H1 (cell line): ENCODE results near the gene CEP95. TPM values are rescaled to one million over a fixed set of nuclear protein-coding genes. Genes with fewer than 3 reads are reported as not detected.

Experiments
- CTCF ChIA-PET: fragments of 300-600 bp; sonication (Branson Sonifier 250); formaldehyde crosslinking; loops from one replicate; lab custom pipeline; 2021; ENCODE audit not compliant: partially characterized antibody; lab: Charles Lee
- POLR2A ChIA-PET: fragments of 300-600 bp; sonication (Branson Sonifier 250); formaldehyde crosslinking; loops from one replicate; lab custom pipeline; 2021; ENCODE audit warnings: inconsistent platforms; ENCODE audit not compliant: partially characterized antibody; lab: Charles Lee
- DNase-seq, 2 experiments: peaks; one replicate each; pipeline versions ENCODE4 v3.0.0 to v3.0.0-alpha.2; 2010 to 2022; ENCODE audit warnings: low spot score in 2 of 2, low read depth in 1 of 2, mixed read lengths in 1 of 2
- FAIRE-seq: peaks from 2 replicates; lab custom pipeline; 2011; peaks lifted over from hg19 to GRCh38; lab: Jason Lieb, UNC
- H2AFZ ChIP-seq: 2 replicates; pipeline ENCODE4 v1.8.1; 2012; ENCODE audit warnings: low read length, inconsistent platforms
- H2AK5ac ChIP-seq: 2 replicates; pipeline ENCODE4 v1.6.1; 2013; ENCODE audit warnings: low read depth, low read length
- H2BK120ac ChIP-seq: replicated peaks from 2 replicates; pipeline ENCODE3; 2013; ENCODE audit warnings: low read depth, low read length, inconsistent platforms
- H2BK12ac ChIP-seq: 2 replicates; pipeline ENCODE4 v1.6.1; 2013; ENCODE audit warnings: low read depth, low read length
- H2BK15ac ChIP-seq: 2 replicates; pipeline ENCODE4 v1.6.1; 2013; ENCODE audit warnings: low read length
- H2BK20ac ChIP-seq: 2 replicates; pipeline ENCODE4 v1.6.1; 2013; ENCODE audit warnings: low read length
- H2BK5ac ChIP-seq: 2 replicates; pipeline ENCODE4 v1.6.1; 2013; ENCODE audit warnings: low read depth, low read length
- H3K14ac ChIP-seq: 2 replicates; pipeline ENCODE4 v1.6.1; 2013; ENCODE audit warnings: inconsistent platforms; ENCODE audit not compliant: insufficient read length
- H3K18ac ChIP-seq: 2 replicates; pipeline ENCODE4 v1.6.1; 2013; ENCODE audit warnings: low read length; ENCODE audit errors: extremely low read depth
- H3K23ac ChIP-seq: 2 replicates; pipeline ENCODE4 v1.6.1; 2013; ENCODE audit warnings: inconsistent platforms; ENCODE audit not compliant: insufficient read length
- H3K23me2 ChIP-seq: 2 replicates; pipeline ENCODE4 v1.6.1; 2013; ENCODE audit warnings: low read depth, low read length
- H3K27ac ChIP-seq: 2 replicates; pipeline ENCODE4 v1.6.1; 2011; ENCODE audit warnings: low read depth, low read length, inconsistent platforms
- H3K27me3 ChIP-seq, 4 experiments: replicated peaks in 1 of 4; 1 replicate in 1 of 4; 2 replicates in 3 of 4; pipeline versions ENCODE4 v1.6.1 to v1.8.1; 2011 to 2013; ENCODE audit warnings: low read length in 3 of 4, mild to moderate bottlenecking in 3 of 4, inconsistent platforms in 2 of 4, mixed read lengths in 2 of 4, moderate library complexity in 1 of 4; ENCODE audit not compliant: control insufficient read depth in 3 of 4, insufficient read depth in 3 of 4; ENCODE audit errors: extremely low read depth in 1 of 4
- H3K36me3 ChIP-seq, 4 experiments: 2 replicates each; pipeline versions ENCODE4 v1.6.1 to v1.8.1; 2011 to 2013; ENCODE audit warnings: mild to moderate bottlenecking in 4 of 4, low read length in 3 of 4, moderate library complexity in 2 of 4, control low read depth in 1 of 4, inconsistent platforms in 1 of 4; ENCODE audit not compliant: insufficient read depth in 4 of 4, control insufficient read depth in 2 of 4
- H3K4ac ChIP-seq: replicated peaks from 2 replicates; pipeline ENCODE3; 2013; ENCODE audit warnings: low read length, low read depth, mixed read lengths, inconsistent platforms; ENCODE audit not compliant: insufficient read length
- H3K4me1 ChIP-seq, 4 experiments: replicated peaks in 1 of 4; 1 replicate in 1 of 4; 2 replicates in 3 of 4; pipeline versions ENCODE4 v1.6.1 to v1.8.1; 2011 to 2013; ENCODE audit warnings: low read length in 3 of 4, inconsistent platforms in 2 of 4, mixed read lengths in 1 of 4; ENCODE audit not compliant: insufficient read depth in 4 of 4, control insufficient read depth in 3 of 4
- H3K4me2 ChIP-seq, 2 experiments: 2 replicates each; pipeline versions ENCODE4 v1.6.1 to v1.8.1; 2011 to 2013; ENCODE audit warnings: low read depth in 2 of 2, low read length in 2 of 2, control low read depth in 1 of 2, inconsistent platforms in 1 of 2, mild to moderate bottlenecking in 1 of 2; ENCODE audit not compliant: insufficient read depth in 1 of 2
- H3K4me3 ChIP-seq, 4 experiments: fragments of 200-600, 300-600 bp in 1 of 4; sonication (generic), shearing (Covaris generic), sonication (Bioruptor Twin) in 1 of 4; 2 replicates each; pipeline versions ENCODE4 v1.5.1 to v1.8.1; 2011 to 2016; ENCODE audit warnings: low read length in 4 of 4, low read depth in 3 of 4, control low read depth in 2 of 4, inconsistent platforms in 2 of 4, mild to moderate bottlenecking in 2 of 4, mixed read lengths in 1 of 4, moderate library complexity in 1 of 4; ENCODE audit not compliant: insufficient read depth in 2 of 4; ENCODE audit errors: extremely low read depth in 1 of 4
- H3K56ac ChIP-seq: replicated peaks from 2 replicates; pipeline ENCODE3; 2013; ENCODE audit warnings: low read depth, mild to moderate bottlenecking, mixed read lengths, low read length, inconsistent platforms; ENCODE audit not compliant: insufficient read length
- H3K79me1 ChIP-seq: 2 replicates; pipeline ENCODE4 v1.6.1; 2013; ENCODE audit warnings: low read depth, low read length, control low read depth
- H3K79me2 ChIP-seq, 2 experiments: 2 replicates each; pipeline versions ENCODE4 v1.6.1 to v1.8.1; 2012 to 2013; ENCODE audit warnings: low read length in 2 of 2, mild to moderate bottlenecking in 2 of 2, inconsistent platforms in 1 of 2; ENCODE audit not compliant: insufficient read depth in 2 of 2, control insufficient read depth in 1 of 2
- H3K9ac ChIP-seq, 4 experiments: replicated peaks in 1 of 4; 1 replicate in 1 of 4; 2 replicates in 3 of 4; pipeline versions ENCODE4 v1.6.1 to v1.8.1; 2011 to 2013; ENCODE audit warnings: low read depth in 3 of 4, low read length in 3 of 4, control low read depth in 2 of 4, mild to moderate bottlenecking in 2 of 4, moderate library complexity in 2 of 4, inconsistent platforms in 1 of 4; ENCODE audit errors: extremely low read depth in 1 of 4
- H3K9me3 ChIP-seq, 2 experiments: 2 replicates each; pipeline versions ENCODE4 v1.6.1 to v1.8.1; 2012 to 2013; ENCODE audit warnings: mild to moderate bottlenecking in 2 of 2, moderate library complexity in 2 of 2, control low read depth in 1 of 2, inconsistent platforms in 1 of 2, low read depth in 1 of 2, low read length in 1 of 2, mixed read lengths in 1 of 2; ENCODE audit not compliant: insufficient read depth in 2 of 2
- H4K20me1 ChIP-seq, 2 experiments: replicated peaks in 1 of 2; 2 replicates each; pipeline versions ENCODE3 to v1.8.1; 2011 to 2013; ENCODE audit warnings: inconsistent platforms in 2 of 2, low read length in 2 of 2, mild to moderate bottlenecking in 1 of 2; ENCODE audit not compliant: insufficient read depth in 2 of 2, control insufficient read depth in 1 of 2
- H4K5ac ChIP-seq: 2 replicates; pipeline ENCODE4 v1.6.1; 2013; ENCODE audit warnings: low read length, low read depth, mixed read lengths, inconsistent platforms; ENCODE audit not compliant: insufficient read length
- H4K8ac ChIP-seq: 2 replicates; pipeline ENCODE4 v1.8.0; 2013; ENCODE audit warnings: mild to moderate bottlenecking, moderate library complexity, low read length, inconsistent platforms; ENCODE audit not compliant: insufficient read depth; ENCODE audit errors: extremely low read depth
- H4K91ac ChIP-seq: replicated peaks from 2 replicates; pipeline ENCODE3; 2013; ENCODE audit warnings: low read length, mixed read lengths, inconsistent platforms; ENCODE audit not compliant: insufficient read length
- ASH2L ChIP-seq: fragments of 200-600, 300-600 bp; sonication (generic); IDR thresholded peaks from one replicate; pipeline ENCODE4 v1.7.1; 2017; ENCODE audit warnings: low read length
- CBX8 ChIP-seq: fragments of 300-800, 300-1000 bp; sonication (generic); IDR thresholded peaks from 2 replicates; pipeline ENCODE4 v1.7.1; 2016; ENCODE audit warnings: low read depth, low read length, borderline replicate concordance
- EP300 ChIP-seq, 2 experiments: IDR thresholded peaks; 1 replicate in 1 of 2; 2 replicates in 1 of 2; pipeline ENCODE4 v1.6.1; 2011 to 2012; ENCODE audit warnings: low read depth in 2 of 2, low read length in 2 of 2, mild to moderate bottlenecking in 2 of 2, borderline replicate concordance in 1 of 2, inconsistent platforms in 1 of 2, moderate library complexity in 1 of 2
- GABPA ChIP-seq: IDR thresholded peaks from 2 replicates; pipeline ENCODE4 v1.6.1; 2011; ENCODE audit warnings: mild to moderate bottlenecking, low read length, moderate library complexity, borderline replicate concordance; ENCODE audit not compliant: insufficient read depth
- GTF2F1 ChIP-seq: IDR thresholded peaks from 2 replicates; pipeline ENCODE4 v1.6.1; 2012; ENCODE audit warnings: low read depth, low read length, improper control_type of control experiment, borderline replicate concordance
- RFX5 ChIP-seq: IDR thresholded peaks from 2 replicates; pipeline ENCODE4 v1.6.1; 2011; ENCODE audit warnings: low read depth, low read length, improper control_type of control experiment, borderline replicate concordance
- TAF1 ChIP-seq: IDR thresholded peaks from 2 replicates; pipeline ENCODE4 v1.6.1; 2011; ENCODE audit warnings: mild to moderate bottlenecking, low read depth, low read length
- WGBS, 2 experiments: shearing (Covaris generic) in 1 of 2; methylation state at CpG; one replicate each; pipeline versions ENCODE4 v1.1.6 to v1.1.7; 2013 to 2015; ENCODE audit warnings: low lambda C conversion rate in 2 of 2, mixed read lengths in 2 of 2, inconsistent platforms in 1 of 2, low coverage in 1 of 2, missing lambda C conversion rate in 1 of 2; ENCODE audit not compliant: insufficient replicate concordance in 2 of 2, insufficient coverage in 1 of 2, insufficient read length in 1 of 2; ENCODE audit errors: extremely low coverage in 1 of 2, missing lambda C conversion rate in 1 of 2; 5-methylcytosine and 5-hydroxymethylcytosine counted together
- polyA plus RNA-seq, 7 experiments: library from polyadenylated mRNA; depleted of rRNA in 3 of 7; stranded (reverse) in 5 of 7; unstranded in 2 of 7; fragments of >200 nt in 5 of 7; fragments of 200-250 nt in 2 of 7; gene quantifications; 1 replicate in 5 of 7; 2 replicates in 1 of 7; 4 replicates in 1 of 7; pipeline versions ENCODE4 v1.2.1 to v1.2.3, GENCODE V29; 2011 to 2013; ENCODE audit warnings: missing spikeins in 2 of 7, mixed read lengths in 2 of 7
- total RNA-seq: library from RNA; stranded (reverse); fragmentation: NEBNext Ultra II Directional; extraction: Animal tissue kit (Norgen Biotek cat#: 25700); gene quantifications from 2 replicates; pipeline ENCODE4 v1.2.1, GENCODE V29; 2021

CEP95 gene
- total and polyA plus RNA-seq, 2 of the 8 experiments (the other 6 are each of a cell fraction or from before 2014, with no cell fraction given), result 22.3 to 51.5 TPM

DNA sequence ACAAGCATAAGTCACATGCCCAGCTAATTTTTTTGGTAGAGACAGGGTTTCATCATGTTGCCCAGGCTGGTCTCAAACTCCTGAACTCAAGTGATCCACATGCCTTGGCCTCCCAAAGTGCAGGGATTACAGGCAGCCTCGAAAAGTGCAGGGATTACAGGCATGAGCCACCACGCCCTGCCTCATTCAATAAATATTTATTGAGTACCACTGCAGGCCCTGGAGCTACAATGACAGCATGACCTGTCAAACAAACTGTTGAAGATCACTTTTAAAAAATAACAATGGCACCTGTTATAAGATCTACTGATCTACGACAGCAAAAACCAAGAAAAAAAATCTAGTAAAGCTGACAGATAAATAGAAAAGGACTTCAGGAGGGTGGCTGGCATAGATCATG lies 76.3 kb downstream of the CEP95 start:
- WGBS, 2 experiments, result 87% methylated on average over 3 of the region's 3 CpGs; no CpG with 5 or more reads in 1 of the 2 experiments
- Histone ChIP-seq H3K79me1 (no peaks in the 10 kb centered on the region), H2BK20ac (no peak overlapping the region), H4K91ac (no peak overlapping the region), H2AK5ac (no peak overlapping the region), H3K4ac (no peak overlapping the region), H3K9ac (no peak overlapping the region), H3K4me3 (no peak overlapping the region), H4K20me1 (no peaks in the 10 kb centered on the region), H3K4me1 (peaks cover 0 to 2% (median 0%) of the 10 kb centered on the region in 4 experiments; a peak in 2 of 7 replicates), H4K5ac (no peak overlapping the region), H3K36me3 (peaks cover 0 to 18% (median 3%) of the 10 kb centered on the region in 4 experiments; a peak in 3 of 8 replicates), H2BK5ac (no peak overlapping the region), H3K14ac (no peak overlapping the region), H3K27ac (no peak overlapping the region), H3K56ac (no peak overlapping the region)
- CTCF ChIA-PET, result no interaction called here
- no peak for FAIRE-seq
- DNase-seq, result no peak
- TF ChIP-seq CBX8 (no peak), EP300 (IDR thresholded peaks at IDR 0.05; ENCODE audit: borderline replicate concordance in 1 of 2, low read depth in 2 of 2, low read length in 2 of 2) (no peak), GTF2F1 (no peak), RFX5 (no peak), TAF1 (no peak), GABPA (no peak), ASH2L (no peak)
- TF ChIP-seq, all 59 proteins: peak for 0
- POLR2A ChIA-PET, result interaction anchor here (1.8 kb wide), 1 partner anchor 78 kb away, joined by 7 read pairs; no protein-coding TSS in a partner anchor
- Histone ChIP-seq H3K4me2 (no peak overlapping the region), H3K23ac (no peak overlapping the region), H3K79me2 (no peaks in the 10 kb centered on the region), H2BK120ac (no peak overlapping the region), H3K27me3 (no peaks in the 10 kb centered on the region), H3K18ac (no peak overlapping the region), H3K9me3 (no peaks in the 10 kb centered on the region), H2BK12ac (no peak overlapping the region), H4K8ac (no peak overlapping the region), H3K23me2 (no peaks in the 10 kb centered on the region), H2AFZ (no peak overlapping the region), H2BK15ac (no peak overlapping the region)
